ENCODE data around the gene MAG. TPM values are rescaled to one million over a fixed set of nuclear protein-coding genes. Genes with fewer than 3 reads are reported as not detected.

MAG gene
- total RNA-seq, 1 experiment from 2014 or later: 0.17 TPM

GRCh38 chr19:35330475-35330874, 38.5 kb downstream of the MAG start:
- Histone ChIP-seq H3K9ac (ENCODE audit: low read length) (no peak overlapping the region), H3K27ac (ENCODE audit: low read depth, low read length) (no peak overlapping the region), H2AFZ (ENCODE audit: low read depth, low read length, poor library complexity, severe bottlenecking) (no peak overlapping the region), H3K4me3 (replicated peaks in 1 of 2; ENCODE audit: low read depth in 1 of 2, low read length in 2 of 2) (no peak overlapping the region), H3K4me1 (ENCODE audit: control insufficient read depth in 1 of 2, insufficient read depth in 2 of 2, low read length in 2 of 2) (0 out of 4 replicates have a peak, but pooled peaks cover 0 to 2% of the 10 kb centered on the region in 2 experiments), H3K27me3 (ENCODE audit: insufficient read depth, low read length) (no peaks in the 10 kb centered on the region), H3K9me3 (ENCODE audit: control insufficient read depth in 1 of 2, insufficient read depth in 1 of 2, low read depth in 1 of 2, low read length in 2 of 2) (no peaks in the 10 kb centered on the region), H4K20me1 (ENCODE audit: insufficient read depth) (no peaks in the 10 kb centered on the region), H3K4me2 (ENCODE audit: low read length) (no peak overlapping the region), H3K9me2 (ENCODE audit: insufficient read depth) (no peaks in the 10 kb centered on the region), H3K79me2 (ENCODE audit: insufficient read depth, low read length) (no peaks in the 10 kb centered on the region), H3K36me3 (ENCODE audit: control insufficient read depth in 1 of 2, insufficient read depth in 2 of 2, low read length in 2 of 2) (no peaks in the 10 kb centered on the region)
- DNase-seq (ENCODE audit: low read depth, low spot score): no peak
- intact Hi-C loops (cut with micrococcal nuclease): no loop called here
- TF ChIP-seq RAD21 (IDR thresholded peaks at IDR 0.05; ENCODE audit: low read depth): no peak
- TF ChIP-seq REST (IDR thresholded peaks at IDR 0.05; ENCODE audit: low read depth): no peak
- TF ChIP-seq ZFX (IDR thresholded peaks at IDR 0.05): no peak
- ChIA-PET POLR2A (no interaction called here), CTCF (no interaction called here), RAD21 (ENCODE audit: low non-redundant PET in 1 of 2, low total read pairs in 2 of 2, uncharacterized antibody in 2 of 2, unreplicated experiment in 2 of 2) (no interaction called here)
- no peak for ATAC-seq
- no TSS peak for BruUV-seq (replicated peaks)

GRCh38 chr19:35331551-35332214, 39.7 kb downstream of the MAG start:
- RAD21 ChIA-PET (ENCODE audit: low non-redundant PET in 1 of 2, low total read pairs in 2 of 2, uncharacterized antibody in 2 of 2, unreplicated experiment in 2 of 2): no interaction called here
- intact Hi-C loops (cut with micrococcal nuclease): no loop called here
- Histone ChIP-seq H4K20me1 (ENCODE audit: insufficient read depth) (no peaks in the 10 kb centered on the region), H3K79me2 (ENCODE audit: insufficient read depth, low read length) (no peaks in the 10 kb centered on the region), H3K27me3 (ENCODE audit: insufficient read depth, low read length) (no peaks in the 10 kb centered on the region), H3K4me2 (ENCODE audit: low read length) (no peak overlapping the region), H3K4me1 (ENCODE audit: control insufficient read depth in 1 of 2, insufficient read depth in 2 of 2, low read length in 2 of 2) (0 out of 4 replicates have a peak, but pooled peaks cover 0 to 2% of the 10 kb centered on the region in 2 experiments), H3K36me3 (ENCODE audit: control insufficient read depth in 1 of 2, insufficient read depth in 2 of 2, low read length in 2 of 2) (no peaks in the 10 kb centered on the region), H3K9ac (ENCODE audit: low read length) (no peak overlapping the region), H3K9me3 (ENCODE audit: control insufficient read depth in 1 of 2, insufficient read depth in 1 of 2, low read depth in 1 of 2, low read length in 2 of 2) (no peaks in the 10 kb centered on the region), H3K9me2 (ENCODE audit: insufficient read depth) (no peaks in the 10 kb centered on the region), H3K4me3 (replicated peaks in 1 of 2; ENCODE audit: low read depth in 1 of 2, low read length in 2 of 2) (no peak overlapping the region), H2AFZ (ENCODE audit: low read depth, low read length, poor library complexity, severe bottlenecking) (no peak overlapping the region), H3K27ac (ENCODE audit: low read depth, low read length) (no peak overlapping the region)
- TF ChIP-seq EGR1 (IDR thresholded peaks at IDR 0.05; ENCODE audit: low read depth) (no peak), YY1 (IDR thresholded peaks at IDR 0.05; ENCODE audit: extremely low read depth, insufficient replicate concordance, low read depth, low read length) (no peak), SIN3A (IDR thresholded peaks at IDR 0.05; ENCODE audit: low read depth) (no peak), ATF3 (IDR thresholded peaks at IDR 0.05) (no peak), MAX (IDR thresholded peaks at IDR 0.05) (no peak), ZFX (IDR thresholded peaks at IDR 0.05) (no peak), CEBPB (IDR thresholded peaks at IDR 0.05; ENCODE audit: low read depth) (no peak), FOSL1 (IDR thresholded peaks at IDR 0.05; ENCODE audit: low read depth) (no peak), TCF7L2 (IDR thresholded peaks at IDR 0.05; ENCODE audit: borderline replicate concordance, extremely low read depth, insufficient read depth, insufficient read length) (no peak), EZH2 (IDR thresholded peaks at IDR 0.05) (no peak), ZNF274 (IDR thresholded peaks at IDR 0.05; ENCODE audit: low read depth, low read length) (no peak)
- BruUV-seq (replicated peaks): no TSS peak
- POLR2A ChIA-PET: no interaction called here
- CTCF ChIA-PET: no interaction called here
- DNase-seq (ENCODE audit: low read depth, low spot score) (no peak), ATAC-seq (no peak)

Measured in HCT116 (cell line).